Measurements from ENCODE around the gene RPP40.

Gene RPP40

GRCh38 chr6:4970739-4971395, 33.0 kb downstream of the RPP40 start:
- peak; percentile 13 for DNase-seq (ENCODE audit: low read depth, low spot score)

GRCh38 chr6:4969609-4970285, 34.1 kb downstream of the RPP40 start:
- no peak for DNase-seq (ENCODE audit: low read depth, low spot score)

GRCh38 chr6:4967301-4968030, 36.4 kb downstream of the RPP40 start:
- DNase-seq (ENCODE audit: low read depth, low spot score), result peak; percentile 54

GRCh38 chr6:4965562-4966389, 38.1 kb downstream of the RPP40 start:
- DNase-seq (ENCODE audit: low read depth, low spot score), result no peak

- no peak for DNase-seq (ENCODE audit: low read depth, low spot score)
Observed at GRCh38 chr6:4964675-4965561, 38.9 kb downstream of the RPP40 start.

- DNase-seq (ENCODE audit: low read depth, low spot score), result no peak
Observed at GRCh38 chr6:4962905-4963304, 40.9 kb downstream of the RPP40 start.

GRCh38 chr6:4961322-4962168, 42.3 kb downstream of the RPP40 start:
- DNase-seq (ENCODE audit: low read depth, low spot score), result no peak

GRCh38 chr6:4958624-4959023, 45.2 kb downstream of the RPP40 start:
- DNase-seq (ENCODE audit: low read depth, low spot score), result no peak

GRCh38 chr6:4957521-4958231, 46.2 kb downstream of the RPP40 start:
- no peak for DNase-seq (ENCODE audit: low read depth, low spot score)

GRCh38 chr6:4956625-4957024, 47.2 kb downstream of the RPP40 start:
- no peak for DNase-seq (ENCODE audit: low read depth, low spot score)

- DNase-seq (ENCODE audit: low read depth, low spot score), result no peak
Observed at GRCh38 chr6:4953440-4953839, 50.4 kb downstream of the RPP40 start.

GRCh38 chr6:4950836-4951533, 52.9 kb downstream of the RPP40 start:
- no peak for DNase-seq (ENCODE audit: low read depth, low spot score)

- DNase-seq (ENCODE audit: low read depth, low spot score), result no peak
Observed at GRCh38 chr6:4950076-4950475, 53.8 kb downstream of the RPP40 start.

- DNase-seq (ENCODE audit: low read depth, low spot score), result peak; percentile 33
Observed at GRCh38 chr6:4948781-4949450, 54.9 kb downstream of the RPP40 start.

- DNase-seq (ENCODE audit: low read depth, low spot score), result no peak
Observed at GRCh38 chr6:4947716-4948115, 56.1 kb downstream of the RPP40 start.

- DNase-seq (ENCODE audit: low read depth, low spot score), result no peak
Observed at GRCh38 chr6:4946521-4946920, 57.3 kb downstream of the RPP40 start.
